NT2/D1 (cell line): ENCODE data around the gene TBC1D22A.

Experiments used
- SUZ12 ChIP-seq: IDR thresholded peaks from 2 replicates; pipeline ENCODE4 v1.6.1; 2011; ENCODE audit not compliant: insufficient read length, insufficient read depth; ENCODE audit errors: extremely low read depth
- YY1 ChIP-seq: IDR thresholded peaks from 2 replicates; pipeline ENCODE4 v1.6.1; 2011; ENCODE audit not compliant: insufficient read length, insufficient read depth
- ZNF274 ChIP-seq: IDR thresholded peaks from 2 replicates; pipeline ENCODE4 v1.6.1; 2011; ENCODE audit warnings: mild to moderate bottlenecking, low read depth, low read length

GRCh38 chr22:47042861-47043496, 280.5 kb downstream of the TBC1D22A start:
- TF ChIP-seq ZNF274 (no peak), YY1 (no peak), SUZ12 (no peak)
